Measurements from ENCODE around the gene GTF3C6. TPM values are rescaled to one million over a fixed set of nuclear protein-coding genes. Genes with fewer than 3 reads are reported as not detected.

Gene GTF3C6
- total and polyA plus RNA-seq, 2 of the 13 experiments (the other 11 are each of a cell fraction or from before 2014, with no cell fraction given): 21.6 to 160 TPM

GRCh38 chr6:110996691-110997090 is 38.2 kb downstream of the GTF3C6 start:
- BruUV-seq (replicated peaks): no TSS peak
- Histone ChIP-seq H3K27ac (ENCODE audit: extremely low read length, insufficient read depth, low read length) (no peak overlapping the region), H3K9ac (ENCODE audit: insufficient read depth, low read depth, low read length) (no peak overlapping the region), H2AFZ (ENCODE audit: low read length) (no peak overlapping the region), H3K4me3 (replicated peaks in 1 of 3; ENCODE audit: insufficient read depth in 1 of 3, low read depth in 2 of 3, low read length in 3 of 3) (no peak overlapping the region), H3K4me2 (ENCODE audit: low read depth, low read length) (no peak overlapping the region), H3K36me3 (replicated peaks in 1 of 2; ENCODE audit: control insufficient read depth in 1 of 2, insufficient read depth in 2 of 2, low read length in 2 of 2) (peaks cover 24 to 87% of the 10 kb centered on the region in 2 experiments), H4K20me1 (ENCODE audit: insufficient read depth, low read length) (no peaks in the 10 kb centered on the region), H3K9me3 (ENCODE audit: low read length) (no peaks in the 10 kb centered on the region), H3K79me2 (ENCODE audit: insufficient read depth, low read length) (peaks cover 19% of the 10 kb centered on the region), H3K27me3 (ENCODE audit: control insufficient read depth in 1 of 2, insufficient read depth in 2 of 2, low read length in 2 of 2) (no peaks in the 10 kb centered on the region), H3K4me1 (ENCODE audit: insufficient read depth, low read length) (no peaks in the 10 kb centered on the region)
- ATAC-seq (no peak), DNase-seq (ENCODE audit: low spot score) (no peak), FAIRE-seq (no peak)
- TF ChIP-seq ZBTB2 (CRISPR knock-in tag; IDR thresholded peaks at IDR 0.05; ENCODE audit: low read depth) (no peak), TBX2 (CRISPR knock-in tag; IDR thresholded peaks at IDR 0.05; ENCODE audit: borderline replicate concordance) (no peak), FOXP1 (IDR thresholded peaks at IDR 0.05) (no peak), FOXP1 (CRISPR knock-in tag; IDR thresholded peaks at IDR 0.05) (no peak), ZNF646 (CRISPR knock-in tag; IDR thresholded peaks at IDR 0.05) (no peak), HHEX (CRISPR knock-in tag; IDR thresholded peaks at IDR 0.05) (no peak), ZNF644 (CRISPR knock-in tag; IDR thresholded peaks at IDR 0.05; ENCODE audit: low read depth) (no peak), ZKSCAN8 (CRISPR knock-in tag; IDR thresholded peaks at IDR 0.05; ENCODE audit: borderline replicate concordance) (no peak), PCBP2 (optimal IDR thresholded peaks at IDR 0.05; ENCODE audit: low read depth, low read length, poor library complexity, severe bottlenecking) (no peak), ZNF562 (CRISPR knock-in tag; IDR thresholded peaks at IDR 0.05; ENCODE audit: borderline replicate concordance) (no peak), ZNF30 (CRISPR knock-in tag; IDR thresholded peaks at IDR 0.05) (no peak), ZBTB20 (CRISPR knock-in tag; IDR thresholded peaks at IDR 0.05; ENCODE audit: borderline replicate concordance, low read depth) (no peak), NKX3-1 (CRISPR knock-in tag; IDR thresholded peaks at IDR 0.05) (no peak), CREB1 (IDR thresholded peaks at IDR 0.05) (no peak), CREB1 (CRISPR knock-in tag; IDR thresholded peaks at IDR 0.05) (no peak), ELF1 (CRISPR knock-in tag; IDR thresholded peaks at IDR 0.05) (no peak)
- in situ Hi-C loops (cut with HindIII; ENCODE audit: extremely low pct_ligation_motif_present, low pct_unique_long_range_greater_than_20kb) (loop anchor here (10.0 to 25.0 kb wide), 2 partner anchors 309 to 472 kb away; no protein-coding TSS in a partner anchor), intact Hi-C loops (cut with micrococcal nuclease; ENCODE audit: unreplicated experiment) (no loop called here)
- POLR2A ChIA-PET: no interaction called here
- WGBS (ENCODE audit: low lambda C conversion rate): 97% methylated on average over 9 of the region's 9 CpGs
- CTCF ChIA-PET (ENCODE audit: low intra/inter-chr PET ratio, low total read pairs): no interaction called here
